ENCODE data around the gene TGM3. TPM values are rescaled to one million over a fixed set of nuclear protein-coding genes. Genes with fewer than 3 reads are reported as not detected.

Gene TGM3
- total RNA-seq, 1 donor: not detected

DNA sequence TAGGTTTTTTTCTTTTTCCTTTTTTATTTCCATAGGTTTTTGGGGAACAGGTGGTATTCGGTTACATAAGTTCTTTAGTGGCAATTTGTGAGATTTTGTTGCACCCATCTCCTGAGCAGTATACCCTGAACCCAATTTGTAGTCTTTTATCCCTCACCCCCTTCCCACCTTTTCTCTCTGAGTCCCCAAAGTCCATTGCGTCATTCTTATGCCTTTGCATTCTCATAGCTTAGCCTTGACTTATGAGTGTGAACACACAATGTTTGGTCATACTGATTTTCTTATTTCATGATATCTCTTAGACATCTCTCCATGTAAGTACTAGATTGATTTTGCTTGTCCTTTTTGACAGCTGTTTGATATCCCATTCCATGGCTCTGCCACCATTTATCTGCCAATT lies 27.2 kb downstream of the TGM3 start:
- H3K4me3 ChIP-seq (ENCODE audit: low read depth, low read length): no peak overlapping the region
- no peak for DNase-seq (ENCODE audit: low read depth)
- TF ChIP-seq, protein P1, sequence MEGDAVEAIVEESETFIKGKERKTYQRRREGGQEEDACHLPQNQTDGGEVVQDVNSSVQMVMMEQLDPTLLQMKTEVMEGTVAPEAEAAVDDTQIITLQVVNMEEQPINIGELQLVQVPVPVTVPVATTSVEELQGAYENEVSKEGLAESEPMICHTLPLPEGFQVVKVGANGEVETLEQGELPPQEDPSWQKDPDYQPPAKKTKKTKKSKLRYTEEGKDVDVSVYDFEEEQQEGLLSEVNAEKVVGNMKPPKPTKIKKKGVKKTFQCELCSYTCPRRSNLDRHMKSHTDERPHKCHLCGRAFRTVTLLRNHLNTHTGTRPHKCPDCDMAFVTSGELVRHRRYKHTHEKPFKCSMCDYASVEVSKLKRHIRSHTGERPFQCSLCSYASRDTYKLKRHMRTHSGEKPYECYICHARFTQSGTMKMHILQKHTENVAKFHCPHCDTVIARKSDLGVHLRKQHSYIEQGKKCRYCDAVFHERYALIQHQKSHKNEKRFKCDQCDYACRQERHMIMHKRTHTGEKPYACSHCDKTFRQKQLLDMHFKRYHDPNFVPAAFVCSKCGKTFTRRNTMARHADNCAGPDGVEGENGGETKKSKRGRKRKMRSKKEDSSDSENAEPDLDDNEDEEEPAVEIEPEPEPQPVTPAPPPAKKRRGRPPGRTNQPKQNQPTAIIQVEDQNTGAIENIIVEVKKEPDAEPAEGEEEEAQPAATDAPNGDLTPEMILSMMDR (IDR thresholded peaks at IDR 0.05; ENCODE audit: insufficient read depth, low read length): no peak

DNA sequence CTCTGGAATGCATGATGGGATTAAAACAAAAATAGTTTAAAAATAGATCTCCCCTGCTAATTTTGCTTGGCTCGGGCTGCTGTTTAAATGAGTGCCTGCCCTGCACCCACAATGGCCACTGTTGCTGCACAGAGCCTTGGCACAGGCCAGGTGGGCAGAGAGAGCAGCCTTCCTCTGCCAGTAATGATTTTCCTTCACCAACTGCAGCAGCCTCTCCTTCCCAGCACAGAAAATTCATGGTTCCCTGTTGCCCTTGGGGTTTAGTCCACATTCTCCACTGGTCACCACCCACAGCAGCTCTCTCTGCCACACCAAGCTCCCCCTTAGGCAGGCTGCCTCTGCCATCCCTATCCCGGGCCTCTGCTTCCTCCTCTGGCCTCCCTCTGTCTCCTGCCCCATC lies 30.2 kb downstream of the TGM3 start:
- no peak for DNase-seq (ENCODE audit: low read depth)
- no peak overlapping the region for H3K4me3 ChIP-seq (ENCODE audit: low read depth, low read length)
- TF ChIP-seq, protein P1 (IDR thresholded peaks at IDR 0.05; ENCODE audit: insufficient read depth, low read length): no peak

DNA sequence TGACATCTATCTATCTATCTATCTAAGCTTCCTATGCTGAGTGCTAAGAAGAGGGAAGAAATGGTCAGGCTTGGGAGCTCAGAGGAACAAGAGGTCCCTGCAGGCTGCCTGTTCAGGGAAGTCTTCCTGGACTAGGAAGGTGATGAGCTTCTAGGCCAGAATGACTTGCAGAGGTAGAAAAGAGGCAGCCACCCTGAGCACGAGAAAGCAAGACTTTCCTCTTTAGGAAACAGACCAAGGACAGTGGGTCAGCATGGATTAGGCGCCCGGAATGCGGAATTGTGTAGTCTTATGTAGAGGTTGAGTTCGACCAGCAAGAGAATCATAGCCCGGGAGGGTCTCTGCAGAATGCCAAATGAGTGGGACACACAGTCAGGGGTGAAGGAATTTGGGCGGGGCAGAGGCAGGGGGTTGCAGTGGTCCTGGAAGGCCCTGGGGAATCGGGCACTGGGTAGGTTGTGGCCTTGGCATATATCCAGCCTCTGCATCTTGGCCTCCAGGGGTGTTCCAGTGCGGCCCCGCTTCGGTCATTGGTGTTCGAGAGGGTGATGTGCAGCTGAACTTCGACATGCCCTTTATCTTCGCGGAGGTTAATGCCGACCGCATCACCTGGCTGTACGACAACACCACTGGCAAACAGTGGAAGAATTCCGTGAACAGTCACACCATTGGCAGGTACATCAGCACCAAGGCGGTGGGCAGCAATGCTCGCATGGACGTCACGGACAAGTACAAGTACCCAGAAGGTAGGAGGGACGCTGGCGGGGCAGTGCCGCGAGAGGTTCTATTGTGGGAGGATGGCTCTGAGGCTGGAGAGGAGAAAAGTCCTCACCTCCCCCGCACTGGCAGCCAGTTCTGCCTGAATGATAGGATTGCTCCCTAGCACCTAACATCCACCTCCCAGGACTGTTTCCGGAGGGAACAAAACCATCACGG lies 32.1 kb downstream of the TGM3 start:
- no peak for DNase-seq (ENCODE audit: low read depth)
- TF ChIP-seq, protein P1 (IDR thresholded peaks at IDR 0.05; ENCODE audit: insufficient read depth, low read length): no peak
- no peak overlapping the region for H3K4me3 ChIP-seq (ENCODE audit: low read depth, low read length)

DNA sequence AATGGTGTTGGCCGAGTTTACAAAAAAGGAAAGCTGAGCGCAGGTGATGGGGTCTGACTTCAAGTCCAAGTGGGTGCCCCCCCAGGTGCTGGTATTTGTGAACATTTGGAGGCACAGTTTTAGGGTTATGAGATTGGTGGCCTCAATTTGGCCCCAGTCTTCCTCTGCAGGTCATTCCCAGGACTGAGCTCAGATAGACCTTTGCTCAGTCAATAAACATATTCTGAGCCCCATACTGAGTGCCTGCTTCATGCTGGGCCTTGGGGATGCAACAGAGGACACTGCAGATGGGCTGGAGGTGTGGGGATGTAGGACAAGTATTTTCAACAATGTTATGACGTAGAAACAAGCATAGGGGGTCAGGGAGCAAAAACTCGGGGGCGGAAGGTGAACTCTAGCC lies 33.5 kb downstream of the TGM3 start:
- no peak overlapping the region for H3K4me3 ChIP-seq (ENCODE audit: low read depth, low read length)
- TF ChIP-seq, protein P1 (IDR thresholded peaks at IDR 0.05; ENCODE audit: insufficient read depth, low read length): no peak
- no peak for DNase-seq (ENCODE audit: low read depth)

DNA sequence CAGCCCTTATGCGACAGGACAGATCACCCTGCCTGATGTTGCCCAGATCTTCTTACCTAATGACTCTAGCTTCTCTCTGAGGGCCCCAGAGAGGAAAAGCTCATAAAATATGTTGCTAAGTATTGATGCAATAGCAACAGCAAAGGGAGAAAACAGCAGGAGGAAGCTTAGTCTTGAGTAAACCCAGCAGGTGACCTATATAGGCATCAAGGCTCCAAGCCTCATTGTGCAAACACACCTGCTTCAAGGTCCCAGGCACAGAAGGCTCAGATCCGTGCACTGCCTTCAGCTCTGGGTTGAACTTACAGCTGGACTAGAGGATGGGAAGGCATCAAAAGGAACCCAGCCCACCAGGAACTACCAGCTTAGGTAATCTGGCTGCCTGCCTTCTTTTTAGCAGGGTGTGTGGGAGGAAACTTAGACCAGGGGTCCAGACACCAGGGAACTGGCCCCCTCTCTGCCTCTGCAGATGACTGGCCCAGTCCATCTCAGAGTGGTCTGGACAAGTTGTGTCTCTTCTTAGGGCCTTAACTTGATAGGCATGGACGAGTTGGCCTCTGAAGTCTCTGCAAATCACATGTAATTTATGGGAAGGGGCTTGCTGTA lies 34.4 kb downstream of the TGM3 start:
- TF ChIP-seq, protein P1 (IDR thresholded peaks at IDR 0.05; ENCODE audit: insufficient read depth, low read length): no peak
- no peak for DNase-seq (ENCODE audit: low read depth)

DNA sequence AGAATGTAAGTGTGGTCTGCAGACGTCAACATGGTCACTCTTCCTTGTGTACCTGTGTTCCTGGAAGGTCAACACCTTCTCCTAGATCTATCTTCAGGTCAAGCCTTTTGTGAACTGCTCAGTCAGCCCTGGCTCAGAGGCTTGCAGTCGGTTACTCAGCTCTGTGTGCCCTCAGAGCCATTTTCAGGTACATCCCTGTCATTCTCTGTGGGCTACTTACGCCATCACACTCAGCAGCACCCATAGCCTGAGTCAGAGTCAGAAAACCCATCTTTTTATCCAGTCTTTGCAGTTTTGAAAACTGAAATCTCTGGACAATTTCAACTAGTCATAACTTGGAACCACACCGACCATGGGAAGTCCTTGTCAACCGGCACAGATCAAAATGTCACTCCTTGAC lies 35.3 kb downstream of the TGM3 start:
- TF ChIP-seq, protein P1 (IDR thresholded peaks at IDR 0.05; ENCODE audit: insufficient read depth, low read length): no peak
- DNase-seq (ENCODE audit: low read depth): no peak
- H3K4me3 ChIP-seq (ENCODE audit: low read depth, low read length): no peak overlapping the region

More for the DNA sequence above, 34.4 kb downstream of the TGM3 start:
- no peak overlapping the region for H3K4me3 ChIP-seq (ENCODE audit: low read depth, low read length)

Measured in fibroblast of the aortic adventitia (primary cell).